ENCODE measurements around the gene TMEM30B. TPM values are rescaled to one million over a fixed set of nuclear protein-coding genes. Genes with fewer than 3 reads are reported as not detected.

The TMEM30B gene
- total and polyA plus RNA-seq, 2 of the 13 experiments (the other 11 are each of a cell fraction or from before 2014, with no cell fraction given): not detected

DNA sequence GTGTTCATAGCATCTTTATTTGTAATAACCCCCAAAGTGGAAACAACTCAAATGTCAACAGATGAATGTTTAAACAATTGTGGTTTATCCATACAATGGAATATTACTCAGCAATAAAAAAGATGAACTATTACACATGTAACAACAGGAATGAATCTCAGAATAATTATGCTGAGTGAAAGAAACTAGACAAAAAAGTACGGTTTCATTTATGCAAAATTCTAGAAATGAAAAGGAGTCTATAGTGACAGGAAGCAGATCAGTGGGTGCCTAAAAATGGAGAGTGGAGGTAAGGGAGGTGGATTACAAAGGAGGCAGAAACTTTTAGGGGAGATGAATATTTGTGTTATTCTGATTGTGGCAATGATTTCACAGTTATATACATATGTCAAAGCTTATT is 45.0 kb upstream of the TMEM30B start (continued):
- TF ChIP-seq, protein P1, sequence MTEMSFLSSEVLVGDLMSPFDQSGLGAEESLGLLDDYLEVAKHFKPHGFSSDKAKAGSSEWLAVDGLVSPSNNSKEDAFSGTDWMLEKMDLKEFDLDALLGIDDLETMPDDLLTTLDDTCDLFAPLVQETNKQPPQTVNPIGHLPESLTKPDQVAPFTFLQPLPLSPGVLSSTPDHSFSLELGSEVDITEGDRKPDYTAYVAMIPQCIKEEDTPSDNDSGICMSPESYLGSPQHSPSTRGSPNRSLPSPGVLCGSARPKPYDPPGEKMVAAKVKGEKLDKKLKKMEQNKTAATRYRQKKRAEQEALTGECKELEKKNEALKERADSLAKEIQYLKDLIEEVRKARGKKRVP (CRISPR knock-in tag; IDR thresholded peaks at IDR 0.05): no peak
- TF ChIP-seq SRSF1 (optimal IDR thresholded peaks at IDR 0.05; ENCODE audit: low read depth, low read length): no peak

DNA sequence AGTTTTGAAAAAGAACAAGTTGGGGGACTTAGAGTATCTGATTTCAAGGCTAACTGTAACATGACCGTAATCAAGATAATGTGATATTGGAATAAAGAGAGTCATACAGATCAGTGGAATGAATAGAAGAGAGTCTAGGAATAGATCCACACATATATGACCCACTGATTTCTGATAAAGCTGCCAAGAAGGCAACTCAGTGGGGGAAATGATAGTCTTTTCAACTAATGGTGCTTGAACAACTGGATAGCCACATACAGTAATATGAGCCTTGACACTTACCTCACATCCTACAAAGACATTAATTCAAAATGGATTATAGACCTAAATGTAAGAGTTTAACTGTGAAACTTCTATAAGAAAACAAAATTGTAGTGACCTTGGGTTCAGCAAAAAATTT is 44.0 kb upstream of the TMEM30B start:
- Histone ChIP-seq H3K36me3 (replicated peaks in 1 of 2; ENCODE audit: control insufficient read depth in 1 of 2, insufficient read depth in 2 of 2, low read length in 2 of 2) (no peaks in the 10 kb centered on the region), H3K9ac (ENCODE audit: insufficient read depth, low read depth, low read length) (no peak overlapping the region), H3K27me3 (ENCODE audit: control insufficient read depth in 1 of 2, insufficient read depth in 2 of 2, low read length in 2 of 2) (peaks cover 0 to 17% of the 10 kb centered on the region in 2 experiments; a peak in 1 of 5 replicates), H3K4me3 (replicated peaks in 1 of 3; ENCODE audit: insufficient read depth in 1 of 3, low read depth in 2 of 3, low read length in 3 of 3) (no peak overlapping the region), H4K20me1 (ENCODE audit: insufficient read depth, low read length) (no peaks in the 10 kb centered on the region), H3K79me2 (ENCODE audit: insufficient read depth, low read length) (no peaks in the 10 kb centered on the region), H3K4me1 (ENCODE audit: insufficient read depth, low read length) (no peaks in the 10 kb centered on the region), H3K27ac (ENCODE audit: extremely low read length, insufficient read depth, low read length) (no peak overlapping the region), H3K9me3 (ENCODE audit: low read length) (no peaks in the 10 kb centered on the region), H2AFZ (ENCODE audit: low read length) (no peak overlapping the region), H3K4me2 (ENCODE audit: low read depth, low read length) (no peak overlapping the region)
- FAIRE-seq (no peak), ATAC-seq (no peak), DNase-seq (ENCODE audit: low spot score) (no peak)
- 93% methylated on average over 1 of the region's 1 CpG for WGBS (ENCODE audit: low lambda C conversion rate)
- BruUV-seq (replicated peaks): no TSS peak
- ChIA-PET POLR2A (no interaction called here), CTCF (ENCODE audit: low intra/inter-chr PET ratio, low total read pairs) (no interaction called here)
- intact Hi-C loops (cut with micrococcal nuclease; ENCODE audit: unreplicated experiment): no loop called here
- TF ChIP-seq, protein P2, sequence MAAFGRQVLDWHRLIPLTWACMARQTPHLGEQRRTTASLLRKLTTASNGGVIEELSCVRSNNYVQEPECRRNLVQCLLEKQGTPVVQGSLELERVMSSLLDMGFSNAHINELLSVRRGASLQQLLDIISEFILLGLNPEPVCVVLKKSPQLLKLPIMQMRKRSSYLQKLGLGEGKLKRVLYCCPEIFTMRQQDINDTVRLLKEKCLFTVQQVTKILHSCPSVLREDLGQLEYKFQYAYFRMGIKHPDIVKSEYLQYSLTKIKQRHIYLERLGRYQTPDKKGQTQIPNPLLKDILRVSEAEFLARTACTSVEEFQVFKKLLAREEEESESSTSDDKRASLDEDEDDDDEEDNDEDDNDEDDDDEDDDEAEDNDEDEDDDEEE (CRISPR knock-in tag; IDR thresholded peaks at IDR 0.05): no peak
- no peak for TF ChIP-seq ZFAT (CRISPR knock-in tag; conservative IDR thresholded peaks at IDR 0.05)
- no peak for TF ChIP-seq EZH2 (conservative IDR thresholded peaks at IDR 0.05; ENCODE audit: low read depth, low read length)
- TF ChIP-seq YEATS2 (CRISPR knock-in tag; IDR thresholded peaks at IDR 0.05; ENCODE audit: borderline replicate concordance): no peak
- no peak for TF ChIP-seq AHR (CRISPR knock-in tag; IDR thresholded peaks at IDR 0.05)
- in situ Hi-C loops (cut with HindIII; ENCODE audit: extremely low pct_ligation_motif_present, low pct_unique_long_range_greater_than_20kb): no loop called here

All from HepG2 (cell line).